ENCODE measurements around the gene PFKL.

PFKL gene

GRCh38 chr21:44329086-44329889, 29.4 kb downstream of the PFKL start:
- TF ChIP-seq, protein P1, sequence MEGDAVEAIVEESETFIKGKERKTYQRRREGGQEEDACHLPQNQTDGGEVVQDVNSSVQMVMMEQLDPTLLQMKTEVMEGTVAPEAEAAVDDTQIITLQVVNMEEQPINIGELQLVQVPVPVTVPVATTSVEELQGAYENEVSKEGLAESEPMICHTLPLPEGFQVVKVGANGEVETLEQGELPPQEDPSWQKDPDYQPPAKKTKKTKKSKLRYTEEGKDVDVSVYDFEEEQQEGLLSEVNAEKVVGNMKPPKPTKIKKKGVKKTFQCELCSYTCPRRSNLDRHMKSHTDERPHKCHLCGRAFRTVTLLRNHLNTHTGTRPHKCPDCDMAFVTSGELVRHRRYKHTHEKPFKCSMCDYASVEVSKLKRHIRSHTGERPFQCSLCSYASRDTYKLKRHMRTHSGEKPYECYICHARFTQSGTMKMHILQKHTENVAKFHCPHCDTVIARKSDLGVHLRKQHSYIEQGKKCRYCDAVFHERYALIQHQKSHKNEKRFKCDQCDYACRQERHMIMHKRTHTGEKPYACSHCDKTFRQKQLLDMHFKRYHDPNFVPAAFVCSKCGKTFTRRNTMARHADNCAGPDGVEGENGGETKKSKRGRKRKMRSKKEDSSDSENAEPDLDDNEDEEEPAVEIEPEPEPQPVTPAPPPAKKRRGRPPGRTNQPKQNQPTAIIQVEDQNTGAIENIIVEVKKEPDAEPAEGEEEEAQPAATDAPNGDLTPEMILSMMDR (IDR thresholded peaks at IDR 0.05; ENCODE audit: unreplicated experiment in 3 of 3), result no peak
- no peak overlapping the region for H3K4me3 Mint-ChIP-seq
- H3K36me3 Mint-ChIP-seq (ENCODE audit: low read depth), result peaks cover 4% of the 10 kb centered on the region
- peaks cover 3% of the 10 kb centered on the region for H3K27me3 Mint-ChIP-seq (ENCODE audit: low read depth)
- H3K9me3 Mint-ChIP-seq, result no peaks in the 10 kb centered on the region
- H3K27ac Mint-ChIP-seq, result no peak overlapping the region
- no peaks in the 10 kb centered on the region for H3K4me1 Mint-ChIP-seq

GRCh38 chr21:44329971-44330681, 30.3 kb downstream of the PFKL start:
- H3K4me3 Mint-ChIP-seq, result no peak overlapping the region
- H3K4me1 Mint-ChIP-seq, result no peaks in the 10 kb centered on the region
- peaks cover 4% of the 10 kb centered on the region for H3K36me3 Mint-ChIP-seq (ENCODE audit: low read depth)
- TF ChIP-seq, protein P1 (IDR thresholded peaks at IDR 0.05; ENCODE audit: unreplicated experiment in 3 of 3), result no peak
- H3K27me3 Mint-ChIP-seq (ENCODE audit: low read depth), result peaks cover 3% of the 10 kb centered on the region
- H3K27ac Mint-ChIP-seq, result no peak overlapping the region
- no peaks in the 10 kb centered on the region for H3K9me3 Mint-ChIP-seq

DNA sequence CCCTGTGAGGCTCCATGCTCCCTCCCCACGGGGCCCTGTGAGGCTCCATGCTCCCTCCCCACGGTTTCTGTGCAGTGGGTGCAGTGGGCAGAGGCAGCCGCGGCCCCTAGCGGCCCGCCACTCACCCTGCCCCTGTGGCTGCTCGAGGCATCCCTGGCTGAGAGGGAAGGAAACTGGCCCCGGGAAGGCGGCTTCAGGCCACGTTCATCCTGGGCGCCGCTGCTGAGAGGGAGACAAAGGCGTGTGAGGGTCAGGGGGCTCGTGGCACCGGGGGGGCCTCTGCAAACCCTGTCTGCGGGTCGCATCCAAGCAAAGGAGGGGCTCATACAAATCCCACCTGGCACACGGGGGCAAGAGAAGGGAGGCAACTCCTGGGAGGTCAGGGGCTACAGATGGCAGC, 30.8 kb downstream of the PFKL start:
- H3K36me3 Mint-ChIP-seq (ENCODE audit: low read depth), result peaks cover 4% of the 10 kb centered on the region
- no peak overlapping the region for H3K27ac Mint-ChIP-seq
- H3K4me1 Mint-ChIP-seq, result no peaks in the 10 kb centered on the region
- no peaks in the 10 kb centered on the region for H3K9me3 Mint-ChIP-seq
- no peak overlapping the region for H3K4me3 Mint-ChIP-seq
- H3K27me3 Mint-ChIP-seq (ENCODE audit: low read depth), result peaks cover 3% of the 10 kb centered on the region
- TF ChIP-seq, protein P1 (IDR thresholded peaks at IDR 0.05; ENCODE audit: unreplicated experiment in 3 of 3), result no peak

DNA sequence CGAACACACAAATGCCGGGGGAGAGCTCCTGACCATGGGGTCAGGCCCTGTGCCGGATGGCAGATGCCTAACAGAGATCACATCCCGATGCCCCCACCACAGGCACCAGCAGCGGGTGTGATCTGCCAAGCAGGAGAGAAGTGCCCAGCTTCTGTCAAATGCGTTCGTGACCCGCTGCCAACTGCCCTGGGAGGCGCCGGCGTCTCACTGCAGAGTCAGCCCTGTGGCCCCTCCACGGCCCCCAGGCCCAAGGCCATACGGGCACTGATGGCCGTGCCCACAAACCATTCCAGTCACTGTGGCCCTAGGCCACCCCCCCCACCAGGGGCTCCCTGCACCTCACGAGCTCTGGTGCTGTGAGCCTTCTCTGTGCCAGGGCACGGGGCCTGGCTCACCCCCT, 31.4 kb downstream of the PFKL start:
- H3K4me3 Mint-ChIP-seq, result no peak overlapping the region
- TF ChIP-seq, protein P1 (IDR thresholded peaks at IDR 0.05; ENCODE audit: unreplicated experiment in 3 of 3), result no peak
- H3K9me3 Mint-ChIP-seq, result no peaks in the 10 kb centered on the region
- H3K36me3 Mint-ChIP-seq (ENCODE audit: low read depth), result peaks cover 4% of the 10 kb centered on the region
- no peak overlapping the region for H3K27ac Mint-ChIP-seq
- peaks cover 3% of the 10 kb centered on the region for H3K27me3 Mint-ChIP-seq (ENCODE audit: low read depth)
- H3K4me1 Mint-ChIP-seq, result no peaks in the 10 kb centered on the region

- Mint-ChIP-seq H3K27ac (peak overlapping the region in 2 of 3 experiments; percentile 51 to 79), H3K27me3 (ENCODE audit: low read depth) (peaks cover 3% of the 10 kb centered on the region), H3K4me1 (no peaks in the 10 kb centered on the region), H3K36me3 (ENCODE audit: low read depth) (peaks cover 4% of the 10 kb centered on the region), H3K9me3 (no peaks in the 10 kb centered on the region), H3K4me3 (no peak overlapping the region)
- TF ChIP-seq, protein P1 (IDR thresholded peaks at IDR 0.05; ENCODE audit: unreplicated experiment in 3 of 3), result no peak
These were observed 31.9 kb downstream of the PFKL start for GRCh38 chr21:44331650-44332307.

Measured in nephron (organoid).